Keratinocyte (primary cell): ENCODE results near the gene ZNRF4.

Experiments
- EZH2 ChIP-seq: IDR thresholded peaks from one replicate; pipeline ENCODE4 v1.6.1; 2012; ENCODE audit warnings: inconsistent platforms, mild to moderate bottlenecking, low read length, moderate library complexity
- TF ChIP-seq, protein P1 (sequence below), 3 experiments: IDR thresholded peaks in 1 of 3; conservative IDR thresholded peaks in 1 of 3; optimal IDR thresholded peaks in 1 of 3; 2 replicates in 2 of 3; 3 replicates in 1 of 3; pipeline versions ENCODE3 to v1.5.1; 2011; ENCODE audit warnings: low read length in 3 of 3, mild to moderate bottlenecking in 3 of 3, moderate library complexity in 2 of 3, control low read depth in 1 of 3, inconsistent platforms in 1 of 3; ENCODE audit not compliant: insufficient read depth in 2 of 3; ENCODE audit errors: extremely low read depth in 1 of 3

DNA sequence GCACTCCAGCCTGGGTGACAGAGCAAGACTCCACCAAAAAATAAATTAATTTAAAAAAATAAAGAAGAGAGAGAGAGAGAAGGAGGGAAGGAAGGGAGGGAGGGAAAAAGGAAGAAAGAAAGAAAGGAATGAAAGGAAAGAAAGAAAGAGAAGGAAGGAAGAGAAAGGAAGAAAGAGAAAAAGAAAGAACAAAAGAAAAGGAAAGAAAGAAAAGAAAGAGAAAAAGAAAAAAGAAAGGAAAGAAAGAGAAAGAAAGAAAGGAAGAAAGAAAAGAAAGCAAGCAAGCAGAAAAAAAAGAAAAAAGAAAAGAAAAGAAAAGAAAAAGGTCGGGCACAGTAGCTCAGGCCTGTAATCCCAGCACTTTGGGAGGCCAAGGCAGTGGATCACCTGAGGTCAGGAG, 14.9 kb upstream of the ZNRF4 start:
- no peak for TF ChIP-seq EZH2
- TF ChIP-seq, protein P1, sequence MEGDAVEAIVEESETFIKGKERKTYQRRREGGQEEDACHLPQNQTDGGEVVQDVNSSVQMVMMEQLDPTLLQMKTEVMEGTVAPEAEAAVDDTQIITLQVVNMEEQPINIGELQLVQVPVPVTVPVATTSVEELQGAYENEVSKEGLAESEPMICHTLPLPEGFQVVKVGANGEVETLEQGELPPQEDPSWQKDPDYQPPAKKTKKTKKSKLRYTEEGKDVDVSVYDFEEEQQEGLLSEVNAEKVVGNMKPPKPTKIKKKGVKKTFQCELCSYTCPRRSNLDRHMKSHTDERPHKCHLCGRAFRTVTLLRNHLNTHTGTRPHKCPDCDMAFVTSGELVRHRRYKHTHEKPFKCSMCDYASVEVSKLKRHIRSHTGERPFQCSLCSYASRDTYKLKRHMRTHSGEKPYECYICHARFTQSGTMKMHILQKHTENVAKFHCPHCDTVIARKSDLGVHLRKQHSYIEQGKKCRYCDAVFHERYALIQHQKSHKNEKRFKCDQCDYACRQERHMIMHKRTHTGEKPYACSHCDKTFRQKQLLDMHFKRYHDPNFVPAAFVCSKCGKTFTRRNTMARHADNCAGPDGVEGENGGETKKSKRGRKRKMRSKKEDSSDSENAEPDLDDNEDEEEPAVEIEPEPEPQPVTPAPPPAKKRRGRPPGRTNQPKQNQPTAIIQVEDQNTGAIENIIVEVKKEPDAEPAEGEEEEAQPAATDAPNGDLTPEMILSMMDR (optimal IDR thresholded peaks at IDR 0.05 in 1 of 3, IDR thresholded peaks at IDR 0.05 in 1 of 3, conservative IDR thresholded peaks at IDR 0.05 in 1 of 3; ENCODE audit: extremely low read depth in 1 of 3, insufficient read depth in 2 of 3, low read length in 3 of 3) = no peak
